ENCODE data around the gene FIGNL2.

The FIGNL2 gene

DNA sequence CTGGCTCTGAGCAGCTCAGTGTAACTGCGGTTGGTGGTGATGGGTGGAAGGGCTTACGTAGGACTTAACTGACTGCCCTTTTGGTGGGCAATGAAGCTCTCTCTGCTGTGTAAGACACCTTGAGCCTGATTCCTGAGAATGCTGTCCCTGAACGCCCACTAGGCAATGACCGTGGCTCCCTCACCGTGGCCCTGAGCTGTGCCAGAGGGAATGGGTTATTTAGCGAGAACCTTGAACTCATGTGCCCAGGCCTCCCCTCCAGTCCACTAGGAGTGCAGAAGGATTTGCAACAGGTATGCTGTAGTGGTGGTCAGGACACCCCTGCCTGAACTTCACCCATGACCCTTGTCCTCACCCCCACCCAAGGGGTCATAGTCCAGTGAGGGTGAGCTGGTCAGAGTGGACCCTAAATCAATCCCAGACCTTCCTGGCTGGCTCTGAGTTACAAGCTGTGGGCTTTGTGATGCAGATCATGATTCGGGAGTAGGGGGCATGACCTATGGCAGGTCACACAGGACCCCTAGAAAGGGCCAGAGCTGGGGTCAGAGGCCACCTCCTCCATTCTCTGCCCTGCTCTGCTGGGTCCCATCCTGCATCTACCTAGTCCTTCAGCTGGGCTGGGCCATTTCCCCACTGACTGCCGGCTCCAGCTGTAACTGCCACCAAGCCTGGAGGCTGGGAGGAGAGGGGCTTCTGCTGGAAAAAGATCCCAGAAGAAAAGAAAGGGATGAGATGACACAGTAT, 24.9 kb upstream of the FIGNL2 start:
- no peak for DNase-seq

DNA sequence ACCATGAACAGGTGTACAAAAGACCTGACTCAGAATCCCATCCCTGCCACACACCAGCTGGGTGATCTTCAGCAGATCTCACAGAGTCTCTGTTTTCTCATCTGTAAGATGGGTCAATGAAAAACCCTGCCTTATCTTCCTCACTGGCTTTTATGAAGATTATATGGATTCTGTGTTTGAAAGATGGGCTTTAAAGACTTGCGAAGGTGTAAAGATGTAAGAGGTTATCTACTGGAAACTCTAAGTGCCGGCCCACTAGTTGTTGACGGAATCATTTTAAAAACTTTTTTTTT, 24.1 kb upstream of the FIGNL2 start:
- no peak for DNase-seq

DNA sequence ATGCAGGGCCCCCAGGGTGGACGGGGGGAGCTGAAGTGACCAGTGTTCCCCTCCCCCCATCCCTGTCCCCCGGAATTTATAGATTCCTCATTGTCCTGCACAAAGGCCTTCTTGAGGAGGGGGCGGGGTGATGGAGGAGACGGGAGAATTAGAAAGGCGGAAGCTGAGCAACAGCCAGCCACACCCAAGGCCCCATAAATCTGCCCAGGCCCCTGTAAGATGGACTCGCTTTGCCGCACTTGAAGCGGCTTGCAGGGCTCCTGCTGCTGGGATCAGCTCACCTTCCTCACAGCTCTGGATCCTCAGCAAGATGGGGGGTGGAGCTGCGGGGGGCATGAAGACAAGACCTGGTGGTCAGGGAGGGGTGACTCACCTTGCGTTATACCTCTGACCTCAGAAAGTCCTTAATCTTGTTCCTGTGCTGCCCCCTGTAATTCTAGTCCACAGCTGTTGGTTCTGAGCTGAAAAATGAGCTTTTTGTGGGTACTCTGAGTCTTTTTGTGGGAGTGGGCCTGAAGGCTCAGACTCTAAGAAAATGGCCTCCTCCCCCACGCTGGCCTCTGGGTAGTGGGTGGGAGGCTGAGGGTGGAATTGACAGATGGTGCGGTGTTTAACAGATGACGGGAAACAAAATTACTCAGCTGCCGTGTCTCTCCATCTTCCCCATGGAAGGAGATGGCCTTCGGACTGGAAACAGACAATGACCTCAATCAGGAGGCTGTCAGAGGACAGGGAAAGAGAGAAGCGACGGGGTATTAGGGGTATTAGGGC, 23.6 kb upstream of the FIGNL2 start:
- no peak for DNase-seq

DNA sequence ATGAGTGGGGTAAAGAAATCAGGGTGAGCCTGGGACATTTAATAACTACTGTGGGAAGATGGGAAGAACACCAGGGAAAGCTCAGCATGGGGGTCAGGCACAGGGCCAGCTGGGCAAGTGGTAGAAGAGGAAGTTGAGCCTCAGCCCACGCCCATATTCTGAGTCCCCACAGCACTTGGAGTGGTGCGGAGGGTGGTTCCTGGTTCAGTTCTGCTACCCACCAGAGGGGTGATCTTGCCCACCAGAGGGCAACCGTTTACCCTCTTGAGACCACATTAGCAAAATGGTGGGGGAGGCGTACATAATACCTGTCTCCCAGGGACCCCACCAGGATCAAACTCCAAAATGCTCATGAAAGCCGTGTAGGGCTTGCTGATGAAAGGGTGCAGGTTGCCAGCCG, 22.6 kb upstream of the FIGNL2 start:
- DNase-seq: peak in 1 of 2 donors; percentile 36

DNA sequence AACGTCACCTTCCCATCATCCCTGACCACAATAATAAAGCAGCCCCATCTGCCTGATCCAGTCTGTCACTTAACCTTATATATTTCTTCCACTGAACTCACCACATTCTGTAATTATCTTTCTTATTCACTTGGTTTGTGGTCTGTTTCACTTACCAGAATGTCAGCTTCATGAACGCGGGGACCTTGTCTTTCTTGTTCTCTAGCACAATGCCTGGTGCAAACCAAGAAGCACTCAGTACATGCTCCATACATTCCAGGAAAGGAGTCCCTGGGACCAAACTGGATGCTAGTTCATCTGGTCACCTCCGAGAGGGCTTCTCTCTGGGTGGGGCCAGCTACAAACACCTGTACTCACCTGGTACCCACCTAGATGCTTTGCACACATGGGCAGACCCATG, 22.0 kb upstream of the FIGNL2 start:
- DNase-seq: no peak

DNA sequence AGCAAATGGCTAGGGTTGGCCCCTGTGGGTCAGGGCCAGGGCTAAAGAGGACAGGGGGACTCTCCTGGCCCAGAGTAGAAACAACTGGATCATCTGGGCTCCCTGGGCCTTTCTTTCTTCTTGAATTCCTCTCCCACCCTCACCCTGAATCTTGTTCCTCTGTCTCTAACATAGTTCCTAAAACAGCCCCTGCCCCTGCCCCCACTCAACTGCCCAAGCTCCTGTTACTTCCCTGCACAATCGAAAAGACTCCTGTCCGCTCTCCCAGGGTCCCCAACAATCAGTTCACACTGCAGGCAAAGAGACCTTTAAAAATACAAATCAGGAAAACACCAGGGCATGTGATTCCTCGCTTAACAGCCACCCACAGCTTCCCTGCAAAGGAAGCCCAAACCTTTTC, 21.4 kb upstream of the FIGNL2 start:
- no peak for DNase-seq

DNA sequence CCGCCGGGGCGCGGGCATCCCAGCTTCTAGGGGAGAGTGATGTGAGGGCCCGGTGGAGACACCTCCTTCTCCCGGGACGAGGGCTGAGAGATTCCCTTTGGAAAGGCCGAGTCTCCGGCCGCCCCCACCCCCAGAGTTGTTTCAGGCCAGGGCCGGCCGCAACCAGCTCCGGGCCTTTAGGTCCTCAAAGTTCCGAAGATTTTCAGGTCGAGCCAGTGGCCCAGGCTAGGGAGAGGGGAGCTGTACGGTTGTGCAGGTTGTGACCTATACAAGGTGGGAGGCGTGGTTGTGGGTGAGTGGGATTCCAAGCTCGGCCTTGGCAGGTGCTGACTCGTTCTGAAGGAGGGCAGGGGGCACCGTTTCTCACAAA, 21.0 kb upstream of the FIGNL2 start:
- no peak for DNase-seq

DNA sequence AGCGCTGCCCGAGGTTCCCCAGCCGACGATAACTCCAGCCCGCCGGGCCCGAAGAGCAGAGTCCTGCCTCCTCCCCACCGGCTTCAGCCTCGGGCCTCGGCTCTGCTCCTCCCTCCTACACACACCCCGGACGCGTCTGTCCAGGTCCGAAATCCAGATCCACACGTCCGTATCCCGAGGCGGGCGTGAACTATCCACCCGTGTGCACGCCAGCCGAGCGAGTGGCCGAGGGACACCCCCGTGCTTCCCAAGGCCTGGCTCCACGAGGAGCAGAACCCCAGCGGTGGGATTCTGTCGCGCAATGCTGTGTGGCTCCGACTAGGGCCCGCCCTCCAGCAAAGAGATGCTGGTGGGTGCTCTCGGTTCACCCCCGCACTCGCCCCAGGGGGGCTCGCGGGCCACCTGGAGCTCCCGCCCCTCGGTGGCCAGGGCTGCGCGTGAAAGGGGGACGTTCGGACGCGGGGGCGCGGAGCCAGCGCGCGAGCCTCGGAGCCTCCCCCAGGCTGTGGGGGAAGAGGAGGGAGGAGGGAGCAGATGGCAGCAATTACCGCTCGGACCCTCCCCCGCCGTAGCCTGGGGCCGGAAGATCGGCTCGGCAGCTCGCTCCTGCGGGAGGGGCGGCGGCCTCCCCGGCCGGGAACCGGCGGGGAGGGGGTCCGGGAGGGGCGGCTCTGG, 20.4 kb upstream of the FIGNL2 start:
- no peak for DNase-seq

DNA sequence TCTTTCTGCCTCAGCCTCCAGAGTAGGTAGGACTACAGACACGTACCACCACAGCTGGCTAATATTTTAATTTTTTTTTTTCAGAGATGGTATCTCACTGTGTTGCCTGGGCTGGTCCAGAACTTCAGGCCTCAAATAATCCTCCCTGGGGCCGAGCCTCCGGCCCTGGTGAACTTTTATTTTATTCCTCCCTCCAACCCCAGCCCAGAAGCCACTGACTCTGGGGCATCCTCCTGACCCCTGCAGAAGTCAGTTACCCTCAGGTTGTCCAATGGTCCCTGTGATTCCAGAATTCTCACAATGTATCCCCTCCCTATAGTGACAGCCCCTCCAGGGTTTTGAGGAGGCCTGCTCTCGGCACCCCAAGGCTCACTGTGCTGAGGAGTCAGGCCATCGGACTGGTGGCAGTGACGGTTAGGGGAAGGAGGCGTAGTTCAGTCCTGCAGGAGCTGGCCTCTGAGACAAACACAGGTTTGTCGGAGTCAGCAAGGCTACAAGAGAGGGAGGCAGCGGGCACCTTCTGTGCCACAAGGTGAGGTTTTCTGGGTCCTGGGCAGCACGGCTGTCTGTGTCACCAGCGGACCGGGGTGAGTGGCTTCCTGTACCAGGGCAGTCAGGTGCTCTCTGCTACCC, 19.4 kb upstream of the FIGNL2 start:
- no peak for DNase-seq

DNA sequence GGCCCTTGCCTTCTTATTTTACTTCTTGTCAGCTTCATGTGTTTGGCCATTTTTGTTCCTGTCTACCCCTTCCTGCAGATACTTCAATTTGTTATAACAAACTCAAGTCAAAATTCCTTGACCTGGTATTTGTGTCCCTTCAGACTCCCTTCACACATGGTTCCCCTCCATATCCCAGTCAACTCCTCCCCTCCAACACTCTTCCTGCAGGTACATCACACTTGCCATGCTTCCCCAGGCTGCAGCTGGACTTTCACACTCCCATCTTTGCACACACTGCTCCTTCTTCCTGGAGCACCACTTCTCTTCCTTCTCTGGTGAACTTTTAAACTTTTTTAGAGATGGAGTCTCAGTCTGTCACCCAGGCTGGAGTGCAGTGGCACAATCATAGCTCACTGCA, 18.9 kb upstream of the FIGNL2 start:
- no peak for DNase-seq

DNA sequence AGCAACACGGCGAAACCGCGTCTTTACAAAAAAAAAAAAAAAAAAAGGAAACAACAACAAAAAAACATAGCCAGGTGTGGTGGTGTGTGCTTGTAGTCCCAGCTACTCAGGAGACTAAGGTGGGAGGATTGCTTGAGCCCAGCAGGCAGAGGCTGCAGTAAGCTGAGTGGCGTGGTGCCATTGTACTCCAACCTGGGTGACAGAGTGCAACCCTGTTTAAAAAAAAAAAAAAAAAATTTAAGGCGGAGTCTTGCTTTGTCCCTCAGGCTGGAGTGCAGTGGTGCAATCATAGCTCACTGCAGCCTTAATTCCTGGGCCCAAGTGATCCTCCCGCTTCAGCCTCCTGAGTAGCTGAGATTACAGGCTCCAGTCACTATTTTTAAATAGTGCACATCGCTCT, 18.2 kb upstream of the FIGNL2 start:
- DNase-seq: no peak

DNA sequence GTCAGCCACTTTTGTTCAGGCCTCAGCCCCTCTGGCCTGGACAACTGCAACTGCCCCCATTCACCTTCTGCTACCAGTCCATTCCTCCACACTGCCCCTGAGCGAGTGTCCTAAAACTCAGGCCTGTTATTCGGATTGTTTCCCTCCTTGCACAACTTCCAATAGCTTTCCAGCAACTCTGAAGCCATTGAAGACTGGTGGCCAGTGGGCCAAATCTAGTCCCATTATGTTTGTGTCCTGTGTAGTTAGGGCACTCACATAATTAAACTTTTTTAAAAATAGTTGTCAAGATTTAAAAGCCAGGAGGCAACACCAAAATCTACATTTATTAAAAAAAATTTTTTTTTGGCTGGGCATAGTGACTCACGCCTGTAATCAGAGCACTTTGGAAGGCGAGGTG, 17.8 kb upstream of the FIGNL2 start:
- no peak for DNase-seq

DNA sequence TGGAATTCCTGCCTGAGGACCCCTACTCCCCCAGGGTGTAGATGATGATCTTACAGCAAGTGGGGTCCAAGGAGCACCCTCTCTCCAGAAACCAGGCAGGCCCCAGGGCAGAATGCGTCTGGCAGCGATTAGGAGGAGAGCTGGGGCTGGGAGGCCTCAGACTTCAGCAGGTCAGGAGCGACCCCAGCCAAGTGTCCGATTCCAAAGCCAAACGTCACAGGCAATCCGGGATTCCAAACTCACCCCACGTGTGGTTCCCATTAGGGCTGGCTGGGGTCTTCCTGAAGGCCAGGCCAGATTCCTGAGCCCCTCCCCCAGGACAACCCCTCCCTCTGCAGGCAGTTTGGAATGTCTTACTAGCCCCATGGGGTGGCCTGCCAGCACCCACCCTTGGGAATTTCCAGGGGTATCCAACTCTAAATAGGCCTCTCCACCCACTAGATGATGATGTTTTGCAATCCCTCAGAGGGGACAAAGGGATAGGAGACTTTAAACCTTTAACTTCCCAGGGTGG, 17.3 kb upstream of the FIGNL2 start:
- no peak for DNase-seq

DNA sequence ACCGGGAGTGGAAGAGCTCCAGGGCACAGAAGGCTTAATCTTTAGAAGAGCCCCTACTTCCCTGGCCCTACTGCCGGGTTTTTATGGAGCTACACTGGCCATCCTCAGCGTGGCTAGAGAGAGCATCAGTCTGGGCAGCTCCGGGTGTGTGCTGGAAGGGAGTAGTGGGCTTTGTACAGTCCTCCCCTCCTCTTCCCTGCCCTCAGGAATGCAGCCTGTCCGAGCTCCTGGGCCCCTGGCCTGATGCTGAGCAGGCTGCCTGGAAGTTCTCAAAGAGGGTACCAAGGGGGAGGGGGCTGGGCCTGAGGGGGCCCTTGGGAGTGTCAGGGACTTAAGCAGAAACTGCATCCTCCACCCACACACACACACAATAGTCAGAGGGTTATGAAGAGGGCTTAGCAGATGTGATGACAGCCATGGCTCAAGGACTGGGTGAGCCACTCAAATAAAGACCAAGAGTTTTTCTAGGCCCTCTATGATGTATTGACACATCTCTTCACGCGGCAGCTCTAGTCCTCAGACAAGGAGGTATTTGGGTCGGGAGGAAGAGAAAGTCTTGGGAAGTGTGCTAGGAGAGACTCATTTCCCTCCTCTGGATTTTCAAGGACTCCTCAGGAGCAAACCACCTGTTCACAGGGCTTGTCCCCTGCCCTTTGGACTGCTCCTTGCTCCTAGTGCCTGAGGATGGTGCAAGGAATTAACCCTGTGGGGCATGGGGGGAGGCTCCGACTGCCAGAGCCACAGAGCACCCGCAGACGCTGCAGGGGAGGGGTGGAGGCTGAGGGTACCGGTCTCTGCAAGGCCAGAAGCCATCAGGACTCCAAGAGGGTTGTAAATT, 16.5 kb upstream of the FIGNL2 start:
- DNase-seq: no peak

DNA sequence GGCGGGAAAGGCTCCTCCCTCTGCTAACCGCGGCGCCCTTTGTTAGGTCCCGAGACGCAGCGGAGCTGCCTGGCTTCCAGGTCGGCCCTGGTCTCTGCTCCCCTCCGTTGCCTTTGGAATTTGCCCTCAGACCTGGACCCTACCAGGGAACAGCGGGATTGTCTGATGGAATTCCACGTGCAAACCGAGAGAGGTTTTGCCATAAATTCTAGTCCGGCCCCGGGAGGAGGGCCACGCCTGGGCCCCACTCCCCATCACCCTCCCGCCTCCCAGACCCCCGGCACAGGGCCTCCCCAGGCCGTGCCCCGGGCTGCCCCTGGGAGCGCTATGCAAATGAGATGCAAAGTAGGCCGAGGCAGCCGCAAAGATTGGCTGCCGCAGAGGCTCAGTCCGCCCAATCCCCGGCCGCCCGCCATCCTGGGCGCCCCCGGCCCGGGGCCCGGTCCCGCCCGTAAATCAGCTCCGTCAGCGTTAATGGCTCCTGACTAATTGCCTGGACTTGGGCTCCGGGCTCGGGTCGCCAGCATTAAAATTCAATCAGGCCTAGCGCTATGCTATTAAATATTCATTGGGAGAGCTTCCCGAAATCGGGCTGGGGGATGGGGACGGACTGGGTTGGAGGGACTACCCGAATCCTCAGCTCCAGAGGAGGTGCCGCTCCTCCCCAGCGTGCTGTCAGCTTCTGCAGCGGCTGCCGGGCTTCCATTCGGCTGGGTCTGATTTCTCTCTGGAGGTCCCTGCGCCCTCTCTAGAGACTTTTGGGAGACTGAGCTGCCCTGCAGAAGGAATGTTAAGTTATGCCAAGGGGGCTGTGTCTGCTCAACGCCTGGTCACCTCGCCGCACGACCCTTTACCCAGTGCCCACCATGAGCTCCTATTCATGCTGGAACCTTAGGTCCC, 15.7 kb upstream of the FIGNL2 start:
- no peak for DNase-seq

DNA sequence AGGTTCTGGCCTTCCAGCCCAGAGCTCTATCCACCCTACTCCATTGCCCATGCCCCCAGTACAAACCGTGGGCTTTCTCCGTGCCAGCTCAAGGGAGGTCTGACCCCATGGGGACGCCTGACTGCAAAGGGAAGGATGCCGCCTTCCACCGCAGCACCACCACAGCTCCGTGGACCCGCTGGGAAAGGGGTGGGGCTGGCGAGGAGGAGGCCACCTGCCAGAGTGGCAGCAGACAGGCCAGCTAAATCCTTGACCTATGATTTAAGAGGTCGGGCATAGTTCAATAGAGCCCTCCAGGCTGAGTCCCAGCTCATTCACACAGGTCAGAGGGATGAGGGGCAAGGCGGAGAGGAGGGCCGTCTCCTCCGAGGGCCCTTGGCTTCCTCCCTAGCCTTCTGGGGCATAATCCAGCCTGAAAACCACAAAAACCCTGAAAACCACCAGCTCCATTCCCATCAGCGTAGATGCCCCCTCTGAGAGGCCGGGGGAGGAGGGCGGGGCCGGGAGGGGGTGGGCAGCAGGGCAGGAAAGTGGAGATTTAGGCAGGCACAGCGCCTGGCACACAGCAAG, 14.9 kb upstream of the FIGNL2 start:
- no peak for DNase-seq

DNA sequence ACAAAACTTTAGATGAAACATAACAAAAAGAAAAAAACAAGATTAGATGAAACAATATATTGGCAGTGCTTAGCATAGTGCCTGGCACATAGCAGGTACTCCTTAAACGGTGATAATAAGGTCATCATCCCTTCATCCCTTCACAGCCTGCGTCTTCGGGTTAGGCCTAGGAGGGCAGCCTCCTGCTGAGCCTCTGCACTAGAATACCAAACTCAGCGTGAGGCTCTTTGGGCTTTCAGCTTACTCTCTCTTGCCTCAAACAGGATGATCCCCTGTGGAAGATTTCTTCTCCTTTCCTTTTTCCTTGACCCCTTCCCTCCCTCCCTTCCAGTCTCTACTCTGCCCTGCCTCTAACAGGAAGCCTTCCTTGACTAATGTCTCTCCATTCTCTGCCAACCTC, 14.4 kb upstream of the FIGNL2 start:
- no peak for DNase-seq

DNA sequence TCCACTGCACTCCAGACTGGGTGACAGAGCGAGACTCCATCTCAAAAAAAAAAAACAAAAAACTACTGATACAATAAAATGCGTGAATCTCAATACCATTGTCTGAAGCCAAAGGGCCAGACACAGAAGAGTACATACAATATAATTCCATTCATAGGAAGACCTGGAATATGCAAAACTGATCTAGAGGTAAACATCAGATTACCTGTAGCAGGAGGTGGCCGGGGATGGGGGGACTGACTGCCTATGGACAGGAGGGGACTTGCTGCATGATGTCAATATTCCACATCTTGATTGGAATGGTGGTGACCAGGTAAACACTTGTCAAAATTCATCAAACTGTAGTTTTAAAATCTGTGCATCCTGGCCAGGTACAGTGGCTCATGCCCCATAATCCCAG, 12.5 kb upstream of the FIGNL2 start:
- no peak for DNase-seq

DNA sequence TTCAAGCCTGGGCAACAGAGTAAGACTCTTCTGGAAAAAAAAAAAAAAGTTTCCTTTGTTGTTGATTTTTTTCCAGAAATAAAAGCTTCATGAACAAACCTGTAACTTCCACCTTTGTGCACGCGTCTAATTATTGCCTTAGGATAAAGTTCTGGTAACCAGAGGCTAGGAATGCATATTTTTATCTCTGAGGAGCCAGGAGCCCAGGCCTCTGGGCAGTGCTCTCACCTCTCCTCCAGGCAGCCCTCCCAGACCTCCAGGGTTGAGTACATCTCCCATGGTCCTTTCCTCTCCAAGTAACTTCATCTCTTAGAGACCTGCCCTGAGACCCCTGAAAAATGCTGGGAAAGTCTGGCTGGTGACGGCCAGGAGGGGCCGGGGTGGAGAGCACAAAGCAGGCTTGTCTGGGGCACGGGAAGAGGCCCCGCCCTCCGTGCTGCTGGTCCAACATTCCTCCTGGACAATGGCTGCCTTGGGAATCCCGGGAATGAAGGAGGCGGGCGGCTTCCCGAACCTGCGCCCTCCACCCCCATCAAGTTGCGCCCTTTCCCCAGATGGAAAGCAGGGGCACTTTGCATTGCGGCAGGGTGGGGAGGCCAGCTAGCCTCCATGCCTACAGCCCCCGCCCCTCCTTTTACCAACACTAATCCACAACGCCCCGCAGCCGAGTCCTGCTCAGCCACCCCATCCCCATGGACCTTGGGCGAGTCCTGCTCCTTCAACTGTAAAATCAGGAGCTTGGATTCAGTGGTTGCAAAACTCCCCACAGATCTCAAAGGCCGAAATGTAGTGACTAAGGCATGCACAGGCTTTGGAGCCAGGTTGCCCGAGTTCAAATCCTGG, 7.3 kb upstream of the FIGNL2 start:
- DNase-seq: no peak

DNA sequence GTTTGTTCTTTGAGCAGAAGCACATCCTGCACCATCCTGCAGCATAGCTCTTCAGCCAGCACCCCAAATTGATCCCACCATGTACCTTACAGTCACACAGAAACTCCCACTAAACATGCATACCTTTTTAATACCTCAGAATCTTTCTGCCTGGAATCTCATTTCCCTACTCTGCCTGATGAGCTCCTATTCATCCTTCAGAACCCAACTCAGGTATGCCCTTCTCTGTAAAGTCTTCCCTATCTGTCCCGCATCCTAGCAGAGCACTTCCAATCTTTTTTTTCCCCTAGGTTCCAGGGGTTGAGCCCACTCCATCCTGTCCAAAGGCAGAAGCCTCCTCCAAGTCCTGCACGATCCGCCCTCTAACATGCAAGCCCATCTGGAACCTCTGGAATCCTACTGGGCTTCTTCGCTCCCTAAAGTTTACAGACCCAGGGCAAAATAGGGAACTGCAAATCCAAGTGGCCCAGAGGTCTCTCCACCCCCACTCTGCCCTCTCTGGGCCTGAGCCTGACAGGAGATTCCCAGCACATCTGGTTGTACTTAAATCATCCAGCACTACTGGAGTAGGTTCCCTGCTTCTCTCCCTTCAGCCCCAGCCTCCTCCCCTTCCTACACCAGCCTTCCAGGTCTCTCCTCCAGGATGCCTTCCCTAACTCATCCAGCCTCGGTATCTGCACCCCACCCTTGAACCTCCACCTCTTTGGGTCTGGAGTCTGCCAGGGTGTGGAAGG, 4.1 kb upstream of the FIGNL2 start:
- no peak for DNase-seq
